ENCODE data around the gene PRDX6. TPM values are rescaled to one million over a fixed set of nuclear protein-coding genes. Genes with fewer than 3 reads are reported as not detected.

The PRDX6 gene
- total and polyA plus RNA-seq, 12 donors = 171 to 461 (median 311) TPM

DNA sequence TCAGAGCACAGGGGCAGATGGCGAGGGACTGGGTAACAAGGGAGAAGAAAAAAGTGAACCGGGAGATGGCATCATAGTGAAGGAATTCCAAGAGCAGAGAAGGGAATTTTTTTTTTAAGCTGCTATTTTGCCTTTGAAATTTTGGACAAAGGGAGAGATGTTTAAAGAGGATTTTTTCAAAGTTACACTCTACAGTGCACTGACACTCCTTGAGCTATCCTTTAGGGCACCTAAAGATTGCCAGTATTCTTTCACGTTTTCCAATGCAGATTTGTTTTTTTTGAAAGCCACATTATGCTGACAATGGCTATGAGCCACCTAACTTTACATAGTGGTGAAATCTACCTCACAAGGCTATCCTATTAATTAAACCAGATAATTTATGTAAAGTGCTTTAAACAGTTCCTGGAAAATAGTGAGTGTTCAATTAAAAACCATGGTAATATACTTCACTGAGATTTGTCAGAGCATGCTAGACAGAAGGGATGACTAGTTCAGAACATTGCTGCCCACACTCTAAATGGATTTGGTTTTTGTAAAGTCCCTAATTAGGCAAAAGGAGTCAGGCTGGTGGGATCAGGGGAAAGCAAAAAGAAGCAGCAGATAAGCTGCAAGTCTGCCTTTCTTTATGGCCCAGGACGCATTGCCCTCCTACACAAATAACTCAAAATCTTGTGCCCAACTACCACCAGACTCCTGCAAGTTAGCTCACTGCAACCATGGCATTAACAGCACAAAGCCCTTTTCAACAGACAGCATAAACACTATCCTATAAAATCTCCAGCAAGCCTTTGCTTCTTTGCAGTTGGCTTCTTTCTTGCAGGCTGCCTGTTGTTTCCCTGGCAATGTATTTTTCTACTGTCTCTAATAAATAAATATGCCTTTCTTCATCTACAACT lies 53.9 kb downstream of the PRDX6 start:
- Histone ChIP-seq H3K36me3 (replicated peaks in 1 of 2) (no peaks in the 10 kb centered on the region), H3K27me3 (no peaks in the 10 kb centered on the region), H3K4me3 (no peak overlapping the region), H3K4me1 (replicated peaks in 1 of 2) (peaks cover 0 to 6% of the 10 kb centered on the region in 2 donors), H3K27ac (no peak overlapping the region), H3K9me3 (replicated peaks in 1 of 3) (no peaks in the 10 kb centered on the region)
- 69 to 79% (median 72%) methylated on average over 4 of the region's 4 CpGs for WGBS, 4 donors
- intact Hi-C loops (cut with DNase I) = no loop called here
- TF ChIP-seq, protein P1, sequence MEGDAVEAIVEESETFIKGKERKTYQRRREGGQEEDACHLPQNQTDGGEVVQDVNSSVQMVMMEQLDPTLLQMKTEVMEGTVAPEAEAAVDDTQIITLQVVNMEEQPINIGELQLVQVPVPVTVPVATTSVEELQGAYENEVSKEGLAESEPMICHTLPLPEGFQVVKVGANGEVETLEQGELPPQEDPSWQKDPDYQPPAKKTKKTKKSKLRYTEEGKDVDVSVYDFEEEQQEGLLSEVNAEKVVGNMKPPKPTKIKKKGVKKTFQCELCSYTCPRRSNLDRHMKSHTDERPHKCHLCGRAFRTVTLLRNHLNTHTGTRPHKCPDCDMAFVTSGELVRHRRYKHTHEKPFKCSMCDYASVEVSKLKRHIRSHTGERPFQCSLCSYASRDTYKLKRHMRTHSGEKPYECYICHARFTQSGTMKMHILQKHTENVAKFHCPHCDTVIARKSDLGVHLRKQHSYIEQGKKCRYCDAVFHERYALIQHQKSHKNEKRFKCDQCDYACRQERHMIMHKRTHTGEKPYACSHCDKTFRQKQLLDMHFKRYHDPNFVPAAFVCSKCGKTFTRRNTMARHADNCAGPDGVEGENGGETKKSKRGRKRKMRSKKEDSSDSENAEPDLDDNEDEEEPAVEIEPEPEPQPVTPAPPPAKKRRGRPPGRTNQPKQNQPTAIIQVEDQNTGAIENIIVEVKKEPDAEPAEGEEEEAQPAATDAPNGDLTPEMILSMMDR (IDR thresholded peaks at IDR 0.05) = no peak
- no peak for TF ChIP-seq POLR2A (IDR thresholded peaks at IDR 0.05)
- no peak for DNase-seq

DNA sequence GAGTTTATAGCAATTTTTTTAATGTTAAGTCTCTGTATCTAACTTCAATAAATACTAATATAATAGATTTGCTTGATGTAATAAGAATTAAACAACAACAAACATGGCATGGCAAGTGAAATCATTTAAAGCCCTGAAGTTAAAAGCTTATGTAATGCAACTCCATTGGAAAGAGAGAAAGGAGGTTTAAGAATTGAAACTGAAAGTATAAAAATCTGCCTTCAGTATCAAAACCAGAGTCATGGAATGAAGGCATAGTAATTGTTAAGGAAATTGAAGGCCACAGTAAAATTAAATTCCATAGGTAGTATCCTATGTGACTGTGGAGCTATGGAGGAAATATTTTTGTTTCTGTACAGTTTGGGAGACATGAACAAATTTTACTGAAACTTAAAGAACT lies 55.1 kb downstream of the PRDX6 start:
- TF ChIP-seq, protein P1 (IDR thresholded peaks at IDR 0.05) = no peak
- TF ChIP-seq POLR2A (IDR thresholded peaks at IDR 0.05) = no peak
- DNase-seq = no peak
- no peaks in the 10 kb centered on the region for H3K4me1 ChIP-seq (replicated peaks in 1 of 2)
- no peaks in the 10 kb centered on the region for H3K36me3 ChIP-seq (replicated peaks in 1 of 2)
- H3K4me3 ChIP-seq = peak overlapping the region in 1 of 4 donors; percentile 17
- intact Hi-C loops (cut with DNase I) = no loop called here
- no peaks in the 10 kb centered on the region for H3K27me3 ChIP-seq
- no peak overlapping the region for H3K27ac ChIP-seq
- H3K9me3 ChIP-seq (replicated peaks in 1 of 3) = no peaks in the 10 kb centered on the region

DNA sequence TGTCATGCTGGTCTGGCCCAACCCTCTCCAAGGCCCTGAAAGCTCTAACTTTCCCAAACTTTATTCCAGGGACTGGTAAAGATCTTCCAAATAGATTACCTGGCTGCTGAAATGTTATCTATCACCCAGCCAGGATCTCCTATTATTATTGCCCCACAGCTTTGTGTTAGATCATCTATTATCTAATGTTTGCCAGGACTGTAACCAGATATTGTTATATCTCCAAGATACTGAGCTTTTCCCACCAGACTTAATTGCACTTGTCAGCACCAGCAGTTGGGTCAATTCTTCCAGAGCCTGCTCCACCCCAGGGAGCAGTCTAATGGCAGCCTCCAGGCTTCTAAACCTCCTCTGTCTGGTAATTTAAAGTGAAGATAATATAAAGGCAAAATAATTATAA lies 59.1 kb downstream of the PRDX6 start:
- Histone ChIP-seq H3K27ac (no peak overlapping the region), H3K36me3 (replicated peaks in 1 of 2) (no peaks in the 10 kb centered on the region), H3K27me3 (no peaks in the 10 kb centered on the region), H3K4me1 (replicated peaks in 1 of 2) (no peaks in the 10 kb centered on the region), H3K4me3 (no peak overlapping the region), H3K9me3 (replicated peaks in 1 of 3) (no peaks in the 10 kb centered on the region)
- DNase-seq = no peak
- TF ChIP-seq POLR2A (IDR thresholded peaks at IDR 0.05) = no peak
- TF ChIP-seq, protein P1 (IDR thresholded peaks at IDR 0.05) = no peak
- intact Hi-C loops (cut with DNase I) = no loop called here

Other genes with a start within 250 kb of the PRDX6 start
- gene SLC9C2, start 125.7 kb downstream of the PRDX6 start, total RNA-seq = 1 to 10 TPM in 1 of 9 donors, under 1 TPM in 4, not detected in 4; 0.11 to 1.2 (median 0.13) TPM
- gene SLC9C2, start 125.7 kb downstream of the PRDX6 start, polyA plus RNA-seq = under 1 TPM; 0.32 to 0.38 (median 0.34) TPM
- gene TEX50, start 158.0 kb downstream of the PRDX6 start, total RNA-seq = not detected
- gene TEX50, start 158.0 kb downstream of the PRDX6 start, polyA plus RNA-seq = not detected
- gene ANKRD45, start 192.5 kb downstream of the PRDX6 start, total RNA-seq = 1 to 10 TPM in 2 of 9 donors, under 1 TPM in 5, not detected in 2; 0.41 to 2.3 (median 0.78) TPM
- 1 to 10 TPM in 1 of 3 donors, under 1 TPM in 2; 0.56 to 1.3 (median 0.74) TPM for gene ANKRD45, start 192.5 kb downstream of the PRDX6 start, polyA plus RNA-seq
- 10 to 100 TPM; 19.7 to 42.5 (median 25.6) TPM for gene KLHL20, start 237.6 kb downstream of the PRDX6 start, total RNA-seq
- 10 to 100 TPM in 1 of 3 donors, 1 to 10 TPM in 2; 4.6 to 22.4 (median 7.7) TPM for gene KLHL20, start 237.6 kb downstream of the PRDX6 start, polyA plus RNA-seq